Pancreas (tissue), 10 donors: ENCODE results near the gene TGM5. TPM values are rescaled to one million over a fixed set of nuclear protein-coding genes. Genes with fewer than 3 reads are reported as not detected.

Source experiments
- ATAC-seq, 4 donors: fragments of 200-7000 bp; cut with Tn5 transposase; one replicate each; pipeline versions ENCODE4 v1.8.0 to v1.9.1; 2020; ENCODE audit warnings: mild to moderate bottlenecking in 4 of 4, moderate library complexity in 4 of 4
- DNase-seq, 6 donors: peaks; one replicate each; pipeline ENCODE4 v3.0.0-alpha.2; 2020
- FAIRE-seq: peaks from 2 replicates; lab custom pipeline; 2012; peaks lifted over from hg19 to GRCh38; lab: Jason Lieb, UNC
- H3K27ac ChIP-seq, 4 donors: fragments of 200-600 bp; sonication (generic); 1 replicate in 3 of 4; 2 replicates in 1 of 4; pipeline versions ENCODE4 v1.5.0 to v1.8.0; 2020
- H3K27me3 ChIP-seq, 4 donors: fragments of 200-600 bp; one replicate each; pipeline ENCODE4 v1.8.0; 2021
- H3K36me3 ChIP-seq, 3 donors: fragments of 200-600 bp; sonication (generic) in 1 of 3; one replicate each; pipeline versions ENCODE4 v1.5.0 to v1.8.0; 2020 to 2021
- H3K4me1 ChIP-seq, 3 donors: fragments of 200-600 bp; one replicate each; pipeline ENCODE4 v1.8.0; 2021
- H3K4me3 ChIP-seq, 4 donors: fragments of 200-600 bp; sonication (generic) in 2 of 4; one replicate each; pipeline versions ENCODE4 v1.5.0 to v1.8.0; 2020 to 2021
- H3K9me3 ChIP-seq, 4 donors: fragments of 200-600 bp; one replicate each; pipeline ENCODE4 v1.8.0; 2021
- CTCF ChIP-seq, 4 donors: fragments of 200-600 bp; sonication (generic) in 3 of 4; IDR thresholded peaks; one replicate each; pipeline versions ENCODE4 v1.5.0 to v1.8.0; 2021; ENCODE audit warnings: antibody characterized with exemption in 4 of 4
- WGBS, 2 donors: extraction: QIAGEN DNeasy Blood & Tissue Kit; methylation state at CpG; one replicate each; pipeline ENCODE4 v1.1.7; 2013; 5-methylcytosine and 5-hydroxymethylcytosine counted together
- intact Hi-C, 3 donors: fragments of 100-400 bp; cut with DNase I; formaldehyde crosslinking; loops; one replicate each; pipeline versions ENCODE4 v1.11.1 to v1.14.2; 2022
- polyA plus RNA-seq, 2 donors: library from polyadenylated mRNA; stranded (reverse); fragments of 200-250 nt; gene quantifications; one replicate each; pipeline ENCODE4 v1.2.3, GENCODE V29; 2013
- total RNA-seq, 6 donors: library from RNA; stranded (reverse); fragmentation: NEBNext Ultra II Directional in 4 of 6; extraction: Animal tissue kit (Norgen Biotek cat#: 25700) in 4 of 6; gene quantifications; one replicate each; pipeline versions ENCODE4 v1.2.1 to v1.2.4, GENCODE V29; 2021 to 2023
- donor health status: healthy with polysubstance abuse.
- donor health status: DM: no; HTN: no; CAD: no; lungs with moderate emphysema.
- donor health status: DM: no; HTN: no; CAD: no.
- donor health status: control.
- donor health status: control.
- donor health status: Bipolar disorder and iron deficiency.
- donor health status: DM: yes; HTN: yes; CAD: no.
- donor health status: DM: no; HTN: no; CAD: no.
- donor health status: DM: no; HTN: no; CAD: no.
- donor health status: DM: yes; HTN: yes; CAD: no.

Gene TGM5
- total and polyA plus RNA-seq, 8 donors: not detected

GRCh38 chr15:43214169-43214568 is 52.6 kb downstream of the TGM5 start:
- no peaks in the 10 kb centered on the region for H3K9me3 ChIP-seq
- H3K27me3 ChIP-seq: no peaks in the 10 kb centered on the region
- ATAC-seq (no peak), FAIRE-seq (no peak), DNase-seq (no peak)
- H3K4me1 ChIP-seq: no peaks in the 10 kb centered on the region
- intact Hi-C loops: no loop called here
- no peaks in the 10 kb centered on the region for H3K36me3 ChIP-seq
- WGBS, 2 donors: 67 to 69% methylated on average over 8 of the region's 8 CpGs
- no peak overlapping the region for H3K4me3 ChIP-seq
- no peak overlapping the region for H3K27ac ChIP-seq
- TF ChIP-seq CTCF (IDR thresholded peaks at IDR 0.05): no peak

GRCh38 chr15:43213466-43213865 is 53.3 kb downstream of the TGM5 start:
- DNase-seq (no peak), ATAC-seq (no peak), FAIRE-seq (no peak)
- no peaks in the 10 kb centered on the region for H3K4me1 ChIP-seq
- no peaks in the 10 kb centered on the region for H3K27me3 ChIP-seq
- no peak overlapping the region for H3K27ac ChIP-seq
- intact Hi-C loops: no loop called here
- TF ChIP-seq CTCF (IDR thresholded peaks at IDR 0.05): no peak
- no peak overlapping the region for H3K4me3 ChIP-seq
- WGBS, 2 donors: 66 to 69% methylated on average over 5 of the region's 5 CpGs
- H3K9me3 ChIP-seq: no peaks in the 10 kb centered on the region
- no peaks in the 10 kb centered on the region for H3K36me3 ChIP-seq

GRCh38 chr15:43212951-43213350 is 53.8 kb downstream of the TGM5 start:
- intact Hi-C loops: no loop called here
- Histone ChIP-seq H3K36me3 (no peaks in the 10 kb centered on the region), H3K9me3 (no peaks in the 10 kb centered on the region), H3K27me3 (no peaks in the 10 kb centered on the region), H3K27ac (no peak overlapping the region), H3K4me3 (no peak overlapping the region), H3K4me1 (no peaks in the 10 kb centered on the region)
- ATAC-seq (no peak), DNase-seq (no peak), FAIRE-seq (no peak)
- no peak for TF ChIP-seq CTCF (IDR thresholded peaks at IDR 0.05)

- FAIRE-seq: no peak
- intact Hi-C loops: no loop called here
- Histone ChIP-seq H3K4me1 (no peaks in the 10 kb centered on the region), H3K27ac (no peak overlapping the region), H3K4me3 (no peak overlapping the region), H3K36me3 (no peaks in the 10 kb centered on the region), H3K9me3 (no peaks in the 10 kb centered on the region), H3K27me3 (no peaks in the 10 kb centered on the region)
- no peak for DNase-seq
- WGBS, 2 donors: 71 to 74% methylated on average over 8 of the region's 8 CpGs
- no peak for ATAC-seq
- TF ChIP-seq CTCF (IDR thresholded peaks at IDR 0.05): no peak
Measured at GRCh38 chr15:43212299-43212698, 54.4 kb downstream of the TGM5 start.

GRCh38 chr15:43211224-43211735 is 55.4 kb downstream of the TGM5 start:
- ATAC-seq: no peak
- Histone ChIP-seq H3K9me3 (no peaks in the 10 kb centered on the region), H3K4me1 (no peaks in the 10 kb centered on the region), H3K27me3 (no peaks in the 10 kb centered on the region), H3K36me3 (no peaks in the 10 kb centered on the region), H3K4me3 (no peak overlapping the region), H3K27ac (no peak overlapping the region)
- no peak for DNase-seq
- no peak for TF ChIP-seq CTCF (IDR thresholded peaks at IDR 0.05)
- intact Hi-C loops: no loop called here
- WGBS, 2 donors: 73 to 74% methylated on average over 4 of the region's 4 CpGs
- FAIRE-seq: no peak
